KG1 (cell line): Measurements from ENCODE around the gene PRORP.
"Not testable (repeated sequence)": the region's sequence is repeated elsewhere in the genome, so short reads cannot be mapped to it uniquely, and the experiment has no call there.

Experiments
- DNase-seq: peaks from one replicate; lab custom pipeline; 2025; lab: John Stamatoyannopoulos, UW

Gene PRORP

GRCh38 chr14:35121887-35122695, at the start of gene PRORP, which contains the start of gene PPP2R3C:
TSS of gene PRORP (plus strand) at chr14:35122552. CDS start at chr14:35123246, 694 bp downstream.
TSS of gene PPP2R3C (minus strand) at chr14:35121990. CDS start at chr14:35121959, 31 bp downstream.
- peak; percentile 99 for DNase-seq

- DNase-seq: no peak
Observed at GRCh38 chr14:35073486-35073885, 48.9 kb upstream of the PRORP start.

GRCh38 chr14:35078082-35078481, 44.3 kb upstream of the PRORP start:
- DNase-seq: no peak

- no peak for DNase-seq
Observed at GRCh38 chr14:35079742-35080141, 42.6 kb upstream of the PRORP start.

GRCh38 chr14:35083530-35084150, 38.7 kb upstream of the PRORP start:
- DNase-seq: no peak

- DNase-seq: no peak
Observed at GRCh38 chr14:35085441-35085840, 36.9 kb upstream of the PRORP start.

GRCh38 chr14:35088514-35088913, 33.8 kb upstream of the PRORP start:
- no peak for DNase-seq

- not testable (repeated sequence) for DNase-seq
Observed at GRCh38 chr14:35094645-35095044, 27.7 kb upstream of the PRORP start.

- no peak for DNase-seq
Observed at GRCh38 chr14:35107866-35108265, 14.5 kb upstream of the PRORP start.

GRCh38 chr14:35112641-35113040, 9.7 kb upstream of the PRORP start:
- DNase-seq: no peak

GRCh38 chr14:35113308-35113950, 8.9 kb upstream of the PRORP start:
- no peak for DNase-seq

GRCh38 chr14:35114036-35114435, 8.3 kb upstream of the PRORP start:
- no peak for DNase-seq

- no peak for DNase-seq
Observed at GRCh38 chr14:35116242-35116641, 6.1 kb upstream of the PRORP start.

GRCh38 chr14:35117112-35117511, 5.2 kb upstream of the PRORP start:
- DNase-seq: no peak

GRCh38 chr14:35121026-35121886, 1.1 kb upstream of the PRORP start:
- DNase-seq: no peak

GRCh38 chr14:35122696-35123387, 490 bp downstream of the PRORP start:
- DNase-seq: no peak

- no peak for DNase-seq
Observed at GRCh38 chr14:35123388-35123703, 994 bp downstream of the PRORP start.

GRCh38 chr14:35124127-35124526, 1.8 kb downstream of the PRORP start:
- no peak for DNase-seq

- DNase-seq: no peak
Observed at GRCh38 chr14:35133542-35134328, 11.4 kb downstream of the PRORP start.

- DNase-seq: no peak
Observed at GRCh38 chr14:35134329-35135123, 12.2 kb downstream of the PRORP start.
